ENCODE measurements around the gene ANKRD12. TPM values are rescaled to one million over a fixed set of nuclear protein-coding genes. Genes with fewer than 3 reads are reported as not detected.

The ANKRD12 gene
- total and polyA plus RNA-seq, 2 donors (not counting 1 experiment from before 2014, with no cell fraction given) = 8.0 to 183 TPM

GRCh38 chr18:9137168-9138066 is 836 bp downstream of the ANKRD12 start:
- Histone ChIP-seq H3K27me3 (replicated peaks in 1 of 4; ENCODE audit: control extremely low read depth in 1 of 4, control insufficient read depth in 3 of 4, insufficient read depth in 4 of 4, low read length in 3 of 4) (no peaks in the 10 kb centered on the region), H3K9me3 (ENCODE audit: control extremely low read depth in 1 of 3, control insufficient read depth in 2 of 3, insufficient read depth in 1 of 3, low read length in 2 of 3) (no peaks in the 10 kb centered on the region), H3K27ac (ENCODE audit: low read length in 2 of 2) (peak overlapping the region; percentile 97 to 99), H3K36me3 (replicated peaks in 1 of 2; ENCODE audit: control extremely low read depth in 1 of 2, control insufficient read depth in 1 of 2, extremely low read depth in 1 of 2, insufficient read depth in 2 of 2, low read length in 1 of 2) (peaks cover 3 to 10% of the 10 kb centered on the region in 2 experiments), H2AFZ (ENCODE audit: insufficient read depth, low read depth, low read length, poor library complexity, severe bottlenecking) (peak overlapping the region; percentile 63), H3K4me3 (ENCODE audit: control extremely low read depth in 1 of 5, extremely low read depth in 1 of 5, insufficient read depth in 1 of 5, low read depth in 2 of 5, low read length in 4 of 5) (peak overlapping the region; percentile 66 to 98 (median 89)), H3K4me2 (replicated peaks; ENCODE audit: low read depth, low read length, poor library complexity, severe bottlenecking) (peak overlapping the region; percentile 85), H4K20me1 (ENCODE audit: control insufficient read depth, insufficient read depth, low read length, poor library complexity, severe bottlenecking) (peaks cover 19% of the 10 kb centered on the region), H3K4me1 (ENCODE audit: control insufficient read depth in 2 of 2, insufficient read depth in 2 of 2, low read length in 2 of 2) (peaks cover 46 to 53% of the 10 kb centered on the region in 2 donors), H3K9ac (ENCODE audit: low read length) (peak overlapping the region; percentile 94), H3K79me2 (ENCODE audit: control insufficient read depth, insufficient read depth, low read length) (peaks cover 45% of the 10 kb centered on the region)
- ChIA-PET POLR2A (interaction anchor here (0.6 to 4.8 kb wide), 15 partner anchors 9 to 340 kb away, joined by 3 to 59 read pairs (median 5); partner anchors contain the start of genes NDUFV2 and TWSG1), CTCF (interaction anchor here (0.7 to 4.7 kb wide), 11 partner anchors 9 to 65 kb away, joined by 3 to 23 read pairs (median 5); no protein-coding TSS in a partner anchor)
- ATAC-seq (ENCODE audit: low read depth) (peak; percentile 44), DNase-seq (peak; percentile 86)
- Mint-ChIP-seq H3K4me3 (peak overlapping the region; percentile 99), H3K9me3 (ENCODE audit: insufficient read depth) (no peaks in the 10 kb centered on the region), H3K27me3 (no peaks in the 10 kb centered on the region), H3K4me1 (peaks cover 58% of the 10 kb centered on the region), H3K27ac (peak overlapping the region; percentile 99)
- under 1% methylated on average over 95 of the region's 95 CpGs for WGBS (ENCODE audit: insufficient coverage)
- TF ChIP-seq EZH2 (IDR thresholded peaks at IDR 0.05; ENCODE audit: borderline replicate concordance, insufficient read depth, low read depth, low read length, poor library complexity, severe bottlenecking) (no peak), CTCF (IDR thresholded peaks at IDR 0.05) (no peak)
- intact Hi-C loops (cut with micrococcal nuclease) = no loop called here

Data from B cell (primary cell).